H1 (cell line): Measurements from ENCODE around the gene GRIK2. TPM values are rescaled to one million over a fixed set of nuclear protein-coding genes. Genes with fewer than 3 reads are reported as not detected.

Source experiments
- CTCF ChIA-PET: fragments of 300-600 bp; sonication (Branson Sonifier 250); formaldehyde crosslinking; loops from one replicate; lab custom pipeline; 2021; ENCODE audit not compliant: partially characterized antibody; lab: Charles Lee
- POLR2A ChIA-PET: fragments of 300-600 bp; sonication (Branson Sonifier 250); formaldehyde crosslinking; loops from one replicate; lab custom pipeline; 2021; ENCODE audit warnings: inconsistent platforms; ENCODE audit not compliant: partially characterized antibody; lab: Charles Lee
- DNase-seq, 2 experiments: peaks; one replicate each; pipeline versions ENCODE4 v3.0.0 to v3.0.0-alpha.2; 2010 to 2022; ENCODE audit warnings: low spot score in 2 of 2, low read depth in 1 of 2, mixed read lengths in 1 of 2
- FAIRE-seq: peaks from 2 replicates; lab custom pipeline; 2011; peaks lifted over from hg19 to GRCh38; lab: Jason Lieb, UNC
- H2AFZ ChIP-seq: 2 replicates; pipeline ENCODE4 v1.8.1; 2012; ENCODE audit warnings: low read length, inconsistent platforms
- H2AK5ac ChIP-seq: 2 replicates; pipeline ENCODE4 v1.6.1; 2013; ENCODE audit warnings: low read depth, low read length
- H2BK120ac ChIP-seq: replicated peaks from 2 replicates; pipeline ENCODE3; 2013; ENCODE audit warnings: low read depth, low read length, inconsistent platforms
- H2BK12ac ChIP-seq: 2 replicates; pipeline ENCODE4 v1.6.1; 2013; ENCODE audit warnings: low read depth, low read length
- H2BK15ac ChIP-seq: 2 replicates; pipeline ENCODE4 v1.6.1; 2013; ENCODE audit warnings: low read length
- H2BK20ac ChIP-seq: 2 replicates; pipeline ENCODE4 v1.6.1; 2013; ENCODE audit warnings: low read length
- H2BK5ac ChIP-seq: 2 replicates; pipeline ENCODE4 v1.6.1; 2013; ENCODE audit warnings: low read depth, low read length
- H3K14ac ChIP-seq: 2 replicates; pipeline ENCODE4 v1.6.1; 2013; ENCODE audit warnings: inconsistent platforms; ENCODE audit not compliant: insufficient read length
- H3K18ac ChIP-seq: 2 replicates; pipeline ENCODE4 v1.6.1; 2013; ENCODE audit warnings: low read length; ENCODE audit errors: extremely low read depth
- H3K23ac ChIP-seq: 2 replicates; pipeline ENCODE4 v1.6.1; 2013; ENCODE audit warnings: inconsistent platforms; ENCODE audit not compliant: insufficient read length
- H3K23me2 ChIP-seq: 2 replicates; pipeline ENCODE4 v1.6.1; 2013; ENCODE audit warnings: low read depth, low read length
- H3K27ac ChIP-seq: 2 replicates; pipeline ENCODE4 v1.6.1; 2011; ENCODE audit warnings: low read depth, low read length, inconsistent platforms
- H3K27me3 ChIP-seq, 4 experiments: replicated peaks in 1 of 4; 1 replicate in 1 of 4; 2 replicates in 3 of 4; pipeline versions ENCODE4 v1.6.1 to v1.8.1; 2011 to 2013; ENCODE audit warnings: low read length in 3 of 4, mild to moderate bottlenecking in 3 of 4, inconsistent platforms in 2 of 4, mixed read lengths in 2 of 4, moderate library complexity in 1 of 4; ENCODE audit not compliant: control insufficient read depth in 3 of 4, insufficient read depth in 3 of 4; ENCODE audit errors: extremely low read depth in 1 of 4
- H3K36me3 ChIP-seq, 4 experiments: 2 replicates each; pipeline versions ENCODE4 v1.6.1 to v1.8.1; 2011 to 2013; ENCODE audit warnings: mild to moderate bottlenecking in 4 of 4, low read length in 3 of 4, moderate library complexity in 2 of 4, control low read depth in 1 of 4, inconsistent platforms in 1 of 4; ENCODE audit not compliant: insufficient read depth in 4 of 4, control insufficient read depth in 2 of 4
- H3K4ac ChIP-seq: replicated peaks from 2 replicates; pipeline ENCODE3; 2013; ENCODE audit warnings: low read length, low read depth, mixed read lengths, inconsistent platforms; ENCODE audit not compliant: insufficient read length
- H3K4me1 ChIP-seq, 4 experiments: replicated peaks in 1 of 4; 1 replicate in 1 of 4; 2 replicates in 3 of 4; pipeline versions ENCODE4 v1.6.1 to v1.8.1; 2011 to 2013; ENCODE audit warnings: low read length in 3 of 4, inconsistent platforms in 2 of 4, mixed read lengths in 1 of 4; ENCODE audit not compliant: insufficient read depth in 4 of 4, control insufficient read depth in 3 of 4
- H3K4me2 ChIP-seq, 2 experiments: 2 replicates each; pipeline versions ENCODE4 v1.6.1 to v1.8.1; 2011 to 2013; ENCODE audit warnings: low read depth in 2 of 2, low read length in 2 of 2, control low read depth in 1 of 2, inconsistent platforms in 1 of 2, mild to moderate bottlenecking in 1 of 2; ENCODE audit not compliant: insufficient read depth in 1 of 2
- H3K4me3 ChIP-seq, 4 experiments: fragments of 200-600, 300-600 bp in 1 of 4; sonication (generic), shearing (Covaris generic), sonication (Bioruptor Twin) in 1 of 4; 2 replicates each; pipeline versions ENCODE4 v1.5.1 to v1.8.1; 2011 to 2016; ENCODE audit warnings: low read length in 4 of 4, low read depth in 3 of 4, control low read depth in 2 of 4, inconsistent platforms in 2 of 4, mild to moderate bottlenecking in 2 of 4, mixed read lengths in 1 of 4, moderate library complexity in 1 of 4; ENCODE audit not compliant: insufficient read depth in 2 of 4; ENCODE audit errors: extremely low read depth in 1 of 4
- H3K56ac ChIP-seq: replicated peaks from 2 replicates; pipeline ENCODE3; 2013; ENCODE audit warnings: low read depth, mild to moderate bottlenecking, mixed read lengths, low read length, inconsistent platforms; ENCODE audit not compliant: insufficient read length
- H3K79me1 ChIP-seq: 2 replicates; pipeline ENCODE4 v1.6.1; 2013; ENCODE audit warnings: low read depth, low read length, control low read depth
- H3K79me2 ChIP-seq, 2 experiments: 2 replicates each; pipeline versions ENCODE4 v1.6.1 to v1.8.1; 2012 to 2013; ENCODE audit warnings: low read length in 2 of 2, mild to moderate bottlenecking in 2 of 2, inconsistent platforms in 1 of 2; ENCODE audit not compliant: insufficient read depth in 2 of 2, control insufficient read depth in 1 of 2
- H3K9ac ChIP-seq, 4 experiments: replicated peaks in 1 of 4; 1 replicate in 1 of 4; 2 replicates in 3 of 4; pipeline versions ENCODE4 v1.6.1 to v1.8.1; 2011 to 2013; ENCODE audit warnings: low read depth in 3 of 4, low read length in 3 of 4, control low read depth in 2 of 4, mild to moderate bottlenecking in 2 of 4, moderate library complexity in 2 of 4, inconsistent platforms in 1 of 4; ENCODE audit errors: extremely low read depth in 1 of 4
- H3K9me3 ChIP-seq, 2 experiments: 2 replicates each; pipeline versions ENCODE4 v1.6.1 to v1.8.1; 2012 to 2013; ENCODE audit warnings: mild to moderate bottlenecking in 2 of 2, moderate library complexity in 2 of 2, control low read depth in 1 of 2, inconsistent platforms in 1 of 2, low read depth in 1 of 2, low read length in 1 of 2, mixed read lengths in 1 of 2; ENCODE audit not compliant: insufficient read depth in 2 of 2
- H4K20me1 ChIP-seq, 2 experiments: replicated peaks in 1 of 2; 2 replicates each; pipeline versions ENCODE3 to v1.8.1; 2011 to 2013; ENCODE audit warnings: inconsistent platforms in 2 of 2, low read length in 2 of 2, mild to moderate bottlenecking in 1 of 2; ENCODE audit not compliant: insufficient read depth in 2 of 2, control insufficient read depth in 1 of 2
- H4K5ac ChIP-seq: 2 replicates; pipeline ENCODE4 v1.6.1; 2013; ENCODE audit warnings: low read length, low read depth, mixed read lengths, inconsistent platforms; ENCODE audit not compliant: insufficient read length
- H4K8ac ChIP-seq: 2 replicates; pipeline ENCODE4 v1.8.0; 2013; ENCODE audit warnings: mild to moderate bottlenecking, moderate library complexity, low read length, inconsistent platforms; ENCODE audit not compliant: insufficient read depth; ENCODE audit errors: extremely low read depth
- H4K91ac ChIP-seq: replicated peaks from 2 replicates; pipeline ENCODE3; 2013; ENCODE audit warnings: low read length, mixed read lengths, inconsistent platforms; ENCODE audit not compliant: insufficient read length
- BCL11A ChIP-seq, 2 experiments: IDR thresholded peaks; one replicate each; pipeline ENCODE4 v1.6.1; 2011; ENCODE audit warnings: low read depth in 2 of 2, low read length in 2 of 2, mild to moderate bottlenecking in 2 of 2
- NRF1 ChIP-seq: IDR thresholded peaks from 2 replicates; pipeline ENCODE4 v1.6.1; 2011; ENCODE audit warnings: mild to moderate bottlenecking, low read depth, low read length, improper control_type of control experiment
- SIRT6 ChIP-seq: IDR thresholded peaks from one replicate; pipeline ENCODE4 v1.7.1; 2012; ENCODE audit warnings: low read length, inconsistent platforms
- TCF12 ChIP-seq: IDR thresholded peaks from 2 replicates; pipeline ENCODE4 v1.6.1; 2011; ENCODE audit warnings: low read depth, mild to moderate bottlenecking, low read length
- polyA plus RNA-seq, 7 experiments: library from polyadenylated mRNA; depleted of rRNA in 3 of 7; stranded (reverse) in 5 of 7; unstranded in 2 of 7; fragments of >200 nt in 5 of 7; fragments of 200-250 nt in 2 of 7; gene quantifications; 1 replicate in 5 of 7; 2 replicates in 1 of 7; 4 replicates in 1 of 7; pipeline versions ENCODE4 v1.2.1 to v1.2.3, GENCODE V29; 2011 to 2013; ENCODE audit warnings: missing spikeins in 2 of 7, mixed read lengths in 2 of 7
- total RNA-seq: library from RNA; stranded (reverse); fragmentation: NEBNext Ultra II Directional; extraction: Animal tissue kit (Norgen Biotek cat#: 25700); gene quantifications from 2 replicates; pipeline ENCODE4 v1.2.1, GENCODE V29; 2021

GRIK2 gene
- total and polyA plus RNA-seq, 2 of the 8 experiments (the other 6 are each of a cell fraction or from before 2014, with no cell fraction given): 1.8 to 2.2 TPM

DNA sequence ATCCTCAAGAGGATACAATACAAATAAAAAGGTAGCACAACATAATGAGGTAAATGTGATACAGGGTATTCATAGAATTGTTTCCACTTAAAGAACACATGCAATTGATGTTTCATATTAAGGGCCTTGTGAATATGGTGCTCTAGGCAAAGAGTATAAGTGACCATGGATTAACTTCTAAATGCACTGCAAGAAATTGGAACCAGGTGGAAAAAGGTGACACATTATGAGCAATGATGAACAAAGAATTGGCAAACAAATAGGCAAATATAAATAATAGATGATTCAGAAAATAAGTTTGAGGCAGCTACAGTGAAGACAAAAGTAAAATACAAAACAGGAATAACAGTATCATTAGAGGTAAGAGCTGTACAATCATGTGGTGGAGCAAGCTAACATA lies 192.0 kb downstream of the GRIK2 start:
- H3K9ac ChIP-seq: no peak overlapping the region
- no peaks in the 10 kb centered on the region for H4K20me1 ChIP-seq
- no peaks in the 10 kb centered on the region for H3K27me3 ChIP-seq
- no peaks in the 10 kb centered on the region for H3K9me3 ChIP-seq
- H3K4me1 ChIP-seq: no peaks in the 10 kb centered on the region
- no peak for TF ChIP-seq TCF12
- TF ChIP-seq BCL11A (IDR thresholded peaks at IDR 0.05; ENCODE audit: low read depth in 2 of 2, low read length in 2 of 2): no peak
- TF ChIP-seq NRF1: no peak
- no peak for TF ChIP-seq SIRT6
- H2BK5ac ChIP-seq: no peak overlapping the region
- H2BK120ac ChIP-seq: no peak overlapping the region
- no peak overlapping the region for H3K23ac ChIP-seq
- no peak overlapping the region for H2BK15ac ChIP-seq
- no peak overlapping the region for H3K4me2 ChIP-seq
- no peak overlapping the region for H3K56ac ChIP-seq
- FAIRE-seq (no peak), DNase-seq (no peak)
- no peak overlapping the region for H3K4ac ChIP-seq
- no peak overlapping the region for H2AK5ac ChIP-seq
- H3K36me3 ChIP-seq: no peaks in the 10 kb centered on the region
- H2BK12ac ChIP-seq: no peak overlapping the region
- H3K14ac ChIP-seq: no peak overlapping the region
- no peak overlapping the region for H3K4me3 ChIP-seq
- CTCF ChIA-PET: no interaction called here
- POLR2A ChIA-PET: no interaction called here
- no peak overlapping the region for H4K8ac ChIP-seq
- no peak overlapping the region for H4K91ac ChIP-seq
- no peaks in the 10 kb centered on the region for H3K79me2 ChIP-seq
- H3K79me1 ChIP-seq: no peaks in the 10 kb centered on the region
- no peak overlapping the region for H3K27ac ChIP-seq
- H3K23me2 ChIP-seq: no peaks in the 10 kb centered on the region; the same call in 1 of the 2 replicates
- H2BK20ac ChIP-seq: no peak overlapping the region
- H3K18ac ChIP-seq: no peak overlapping the region
- H4K5ac ChIP-seq: no peak overlapping the region
- H2AFZ ChIP-seq: no peak overlapping the region
